Measurements from ENCODE around the gene KRTAP12-4.

KRTAP12-4 gene

DNA sequence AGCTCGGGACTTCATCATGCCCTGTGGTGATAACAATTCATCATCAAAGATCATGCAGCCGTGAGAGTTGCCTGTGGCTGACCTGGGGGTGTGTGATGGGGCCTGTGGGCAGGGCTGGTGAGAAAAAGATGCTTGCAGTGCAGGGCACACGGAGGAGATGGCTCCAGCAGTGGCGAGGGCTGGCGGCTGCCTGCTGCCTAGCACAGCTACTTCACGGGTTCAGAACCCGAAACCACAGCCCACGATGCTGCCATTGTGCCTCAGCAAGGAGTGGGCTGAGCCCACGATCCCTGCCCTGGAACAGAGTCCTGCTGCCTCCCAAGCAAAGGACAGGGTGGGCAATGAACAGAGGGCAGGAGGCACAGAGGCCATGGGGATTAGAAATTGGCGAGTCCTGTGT, 28.2 kb downstream of the KRTAP12-4 start:
- no peaks in the 10 kb centered on the region for H3K79me2 ChIP-seq (ENCODE audit: insufficient read depth, low read length)
- TF ChIP-seq EZH2 (IDR thresholded peaks at IDR 0.05; ENCODE audit: borderline replicate concordance, low read length) (no peak), CTCF (IDR thresholded peaks at IDR 0.05; ENCODE audit: low read length) (no peak)
- no peak overlapping the region for H3K4me3 ChIP-seq (ENCODE audit: low read depth, low read length, poor library complexity, severe bottlenecking)
- no peaks in the 10 kb centered on the region for H3F3A ChIP-seq (ENCODE audit: insufficient read depth, low read length)
- H3K9ac ChIP-seq (ENCODE audit: low read length): no peak overlapping the region
- no peaks in the 10 kb centered on the region for H3K27me3 ChIP-seq (ENCODE audit: insufficient read depth, low read length)
- no peaks in the 10 kb centered on the region for H3K36me3 ChIP-seq (ENCODE audit: insufficient read depth, low read length)
- no peaks in the 10 kb centered on the region for H3K4me1 ChIP-seq (ENCODE audit: insufficient read depth, low read length, severe bottlenecking)
- no peaks in the 10 kb centered on the region for H3K9me2 ChIP-seq (ENCODE audit: low read depth, low read length)
- H2AFZ ChIP-seq (ENCODE audit: low read length): no peak overlapping the region
- no peaks in the 10 kb centered on the region for H4K20me1 ChIP-seq (ENCODE audit: insufficient read depth, low read length)
- no peak overlapping the region for H3K4me2 ChIP-seq (ENCODE audit: low read length)
- peaks cover 10% of the 10 kb centered on the region for H3K9me3 ChIP-seq (ENCODE audit: low read length)
- H3K27ac ChIP-seq (ENCODE audit: low read depth, low read length, poor library complexity, severe bottlenecking): no peak overlapping the region

GRCh38 chr21:44625756-44626155, 28.7 kb downstream of the KRTAP12-4 start:
- Histone ChIP-seq H3K4me2 (ENCODE audit: low read length) (no peak overlapping the region), H3K79me2 (ENCODE audit: insufficient read depth, low read length) (no peaks in the 10 kb centered on the region), H4K20me1 (ENCODE audit: insufficient read depth, low read length) (no peaks in the 10 kb centered on the region), H3K9ac (ENCODE audit: low read length) (no peak overlapping the region), H3K27me3 (ENCODE audit: insufficient read depth, low read length) (no peaks in the 10 kb centered on the region; the same call in 1 of the 2 replicates), H3K4me3 (ENCODE audit: low read depth, low read length, poor library complexity, severe bottlenecking) (no peak overlapping the region), H3K27ac (ENCODE audit: low read depth, low read length, poor library complexity, severe bottlenecking) (no peak overlapping the region), H3K4me1 (ENCODE audit: insufficient read depth, low read length, severe bottlenecking) (no peaks in the 10 kb centered on the region), H3K9me2 (ENCODE audit: low read depth, low read length) (no peaks in the 10 kb centered on the region), H2AFZ (ENCODE audit: low read length) (no peak overlapping the region), H3F3A (ENCODE audit: insufficient read depth, low read length) (no peaks in the 10 kb centered on the region), H3K36me3 (ENCODE audit: insufficient read depth, low read length) (no peaks in the 10 kb centered on the region), H3K9me3 (ENCODE audit: low read length) (peaks cover 10% of the 10 kb centered on the region)
- no peak for TF ChIP-seq EZH2 (IDR thresholded peaks at IDR 0.05; ENCODE audit: borderline replicate concordance, low read length)
- no peak for TF ChIP-seq CTCF (IDR thresholded peaks at IDR 0.05; ENCODE audit: low read length)

- Histone ChIP-seq H3F3A (ENCODE audit: insufficient read depth, low read length) (no peaks in the 10 kb centered on the region), H3K4me2 (ENCODE audit: low read length) (no peak overlapping the region), H3K4me3 (ENCODE audit: low read depth, low read length, poor library complexity, severe bottlenecking) (no peak overlapping the region), H3K36me3 (ENCODE audit: insufficient read depth, low read length) (no peaks in the 10 kb centered on the region), H3K9me2 (ENCODE audit: low read depth, low read length) (no peaks in the 10 kb centered on the region), H3K9me3 (ENCODE audit: low read length) (peaks cover 14% of the 10 kb centered on the region), H4K20me1 (ENCODE audit: insufficient read depth, low read length) (no peaks in the 10 kb centered on the region), H3K79me2 (ENCODE audit: insufficient read depth, low read length) (no peaks in the 10 kb centered on the region), H3K9ac (ENCODE audit: low read length) (no peak overlapping the region), H3K27me3 (ENCODE audit: insufficient read depth, low read length) (no peaks in the 10 kb centered on the region; the same call in 1 of the 2 replicates), H2AFZ (ENCODE audit: low read length) (no peak overlapping the region), H3K27ac (ENCODE audit: low read depth, low read length, poor library complexity, severe bottlenecking) (no peak overlapping the region), H3K4me1 (ENCODE audit: insufficient read depth, low read length, severe bottlenecking) (peaks cover 6% of the 10 kb centered on the region)
- no peak for TF ChIP-seq CTCF (IDR thresholded peaks at IDR 0.05; ENCODE audit: low read length)
- no peak for TF ChIP-seq EZH2 (IDR thresholded peaks at IDR 0.05; ENCODE audit: borderline replicate concordance, low read length)
Observed at GRCh38 chr21:44623575-44623974, 30.9 kb downstream of the KRTAP12-4 start.

All from OCI-LY1 (cell line).